ENCODE results near the gene TFPI2. TPM values are rescaled to one million over a fixed set of nuclear protein-coding genes. Genes with fewer than 3 reads are reported as not detected.
"Not testable (repeated sequence)": the region's sequence is repeated elsewhere in the genome, so short reads cannot be mapped to it uniquely, and the experiment has no call there.

The TFPI2 gene
- total RNA-seq, 1 experiment from 2014 or later = 53.1 TPM

DNA sequence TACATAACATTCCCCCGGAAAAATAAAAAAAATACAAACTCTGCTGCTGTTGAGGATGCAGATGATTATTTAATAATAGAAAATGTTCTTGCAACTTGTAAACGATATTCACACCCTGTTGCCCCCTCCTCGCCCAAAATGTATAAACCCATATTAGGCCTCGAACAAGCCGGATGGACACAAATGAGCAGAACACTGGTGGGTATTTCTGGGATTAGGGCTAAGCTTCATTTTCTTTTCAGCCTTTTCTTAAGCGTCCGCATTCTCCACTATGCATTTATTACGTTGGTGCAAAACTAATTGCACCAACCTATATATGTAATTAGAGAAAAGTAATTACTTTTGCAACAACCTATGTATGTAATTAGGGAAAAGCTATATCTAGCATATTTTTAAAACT lies 30.6 kb upstream of the TFPI2 start:
- no peaks in the 10 kb centered on the region for H3F3A ChIP-seq (ENCODE audit: low read length, unreplicated experiment)
- peak overlapping the region; percentile 83 for H3K4me2 ChIP-seq (ENCODE audit: low read length)
- no peaks in the 10 kb centered on the region for H3K36me3 ChIP-seq (ENCODE audit: low read depth, low read length)
- peak overlapping the region; percentile 88 for H2AFZ ChIP-seq (ENCODE audit: low read length)
- no peaks in the 10 kb centered on the region for H3K27me3 ChIP-seq (ENCODE audit: low read length)
- H3K9ac ChIP-seq (ENCODE audit: low read length) = peak overlapping the region; percentile 73
- ChIA-PET POLR2A (ENCODE audit: unreplicated experiment) (interaction anchor here (0.5 to 1.0 kb wide), 2 partner anchors 261 to 353 kb away, joined by 3 to 12 read pairs; no protein-coding TSS in a partner anchor), CTCF (interaction anchor here (0.6 to 1.2 kb wide), 3 partner anchors 18 to 368 kb away, joined by 3 to 5 read pairs (median 3); no protein-coding TSS in a partner anchor)
- peak overlapping the region; percentile 68 for H3K27ac ChIP-seq (ENCODE audit: low read length)
- no peaks in the 10 kb centered on the region for H3K9me2 ChIP-seq (replicated peaks; ENCODE audit: low read length)
- H3K4me1 ChIP-seq (ENCODE audit: insufficient read depth, low read length) = no peaks in the 10 kb centered on the region
- no TSS peak for BruUV-seq (replicated peaks)
- H4K20me1 ChIP-seq (ENCODE audit: low read length) = no peaks in the 10 kb centered on the region
- ATAC-seq (no peak), DNase-seq (no peak)
- H3K9me3 ChIP-seq (ENCODE audit: low read length) = no peaks in the 10 kb centered on the region
- intact Hi-C loops (cut with micrococcal nuclease) = loop anchor here (5.0 kb wide), 1 partner anchor 36 kb away; no protein-coding TSS in a partner anchor
- H3K79me2 ChIP-seq (ENCODE audit: low read length) = 0 out of 2 replicates have a peak, but pooled peaks cover 6% of the 10 kb centered on the region
- TF ChIP-seq, protein P1, sequence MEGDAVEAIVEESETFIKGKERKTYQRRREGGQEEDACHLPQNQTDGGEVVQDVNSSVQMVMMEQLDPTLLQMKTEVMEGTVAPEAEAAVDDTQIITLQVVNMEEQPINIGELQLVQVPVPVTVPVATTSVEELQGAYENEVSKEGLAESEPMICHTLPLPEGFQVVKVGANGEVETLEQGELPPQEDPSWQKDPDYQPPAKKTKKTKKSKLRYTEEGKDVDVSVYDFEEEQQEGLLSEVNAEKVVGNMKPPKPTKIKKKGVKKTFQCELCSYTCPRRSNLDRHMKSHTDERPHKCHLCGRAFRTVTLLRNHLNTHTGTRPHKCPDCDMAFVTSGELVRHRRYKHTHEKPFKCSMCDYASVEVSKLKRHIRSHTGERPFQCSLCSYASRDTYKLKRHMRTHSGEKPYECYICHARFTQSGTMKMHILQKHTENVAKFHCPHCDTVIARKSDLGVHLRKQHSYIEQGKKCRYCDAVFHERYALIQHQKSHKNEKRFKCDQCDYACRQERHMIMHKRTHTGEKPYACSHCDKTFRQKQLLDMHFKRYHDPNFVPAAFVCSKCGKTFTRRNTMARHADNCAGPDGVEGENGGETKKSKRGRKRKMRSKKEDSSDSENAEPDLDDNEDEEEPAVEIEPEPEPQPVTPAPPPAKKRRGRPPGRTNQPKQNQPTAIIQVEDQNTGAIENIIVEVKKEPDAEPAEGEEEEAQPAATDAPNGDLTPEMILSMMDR (conservative IDR thresholded peaks at IDR 0.05; ENCODE audit: low read depth, low read length) = no peak
- TF ChIP-seq EZH2 (IDR thresholded peaks at IDR 0.05; ENCODE audit: low read length, unreplicated experiment) (no peak), EZH2phosphoT487 (IDR thresholded peaks at IDR 0.05; ENCODE audit: borderline replicate concordance, low read length) (no peak)
- peak overlapping the region; percentile 73 for H3K4me3 ChIP-seq (ENCODE audit: low read length)

DNA sequence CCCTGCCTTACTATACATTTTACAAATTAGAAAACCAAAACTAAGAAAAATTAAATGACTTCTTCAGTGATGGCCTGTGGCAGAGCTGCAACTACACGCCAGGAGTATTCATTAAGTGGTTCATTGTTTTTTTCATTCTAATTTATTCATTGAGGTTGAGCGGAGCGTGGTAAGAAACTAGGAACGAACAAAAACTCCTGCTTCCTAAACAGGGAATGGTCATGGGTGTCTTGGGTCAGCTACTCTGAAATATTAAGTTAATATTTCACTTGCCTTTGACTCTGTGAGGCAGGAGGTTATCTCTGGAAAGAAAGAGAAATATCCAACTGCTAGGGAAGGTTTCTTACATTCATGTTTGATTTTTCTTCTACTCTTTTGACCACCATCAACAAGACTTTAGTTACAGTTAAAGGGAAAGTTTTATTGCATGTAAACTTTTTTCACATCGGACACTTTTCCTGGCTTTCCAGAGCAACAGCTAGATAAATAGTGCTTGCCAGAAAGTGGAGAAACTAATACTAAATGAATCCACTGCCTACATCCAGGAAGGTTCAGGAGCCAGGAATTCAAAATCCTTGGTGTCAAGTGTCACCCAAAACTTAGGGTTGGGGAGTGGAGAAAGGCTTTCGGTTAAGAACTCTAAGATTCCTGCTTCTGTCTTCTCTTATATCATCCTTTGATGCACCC lies 30.1 kb upstream of the TFPI2 start:
- no peaks in the 10 kb centered on the region for H3K4me1 ChIP-seq (ENCODE audit: insufficient read depth, low read length)
- no peak for TF ChIP-seq EZH2 (IDR thresholded peaks at IDR 0.05; ENCODE audit: low read length, unreplicated experiment)
- no peak for TF ChIP-seq EZH2phosphoT487 (IDR thresholded peaks at IDR 0.05; ENCODE audit: borderline replicate concordance, low read length)
- TF ChIP-seq, protein P1 (conservative IDR thresholded peaks at IDR 0.05; ENCODE audit: low read depth, low read length) = no peak
- no peak for ATAC-seq
- 0 out of 2 replicates have a peak overlapping the region, but pooled peaks have one; percentile 83 for H3K4me2 ChIP-seq (ENCODE audit: low read length)
- peak overlapping the region; percentile 68; the same call in 1 of the 2 replicates for H3K27ac ChIP-seq (ENCODE audit: low read length)
- POLR2A ChIA-PET (ENCODE audit: unreplicated experiment) = interaction anchor here (0.5 to 1.0 kb wide), 2 partner anchors 261 to 354 kb away, joined by 3 to 12 read pairs; no protein-coding TSS in a partner anchor
- H3F3A ChIP-seq (ENCODE audit: low read length, unreplicated experiment) = no peaks in the 10 kb centered on the region
- no peaks in the 10 kb centered on the region for H3K27me3 ChIP-seq (ENCODE audit: low read length)
- intact Hi-C loops (cut with micrococcal nuclease) = loop anchor here (5.0 kb wide), 1 partner anchor 37 kb away; no protein-coding TSS in a partner anchor
- peak overlapping the region; percentile 88; the same call in 1 of the 2 replicates for H2AFZ ChIP-seq (ENCODE audit: low read length)
- H3K9me2 ChIP-seq (replicated peaks; ENCODE audit: low read length) = no peaks in the 10 kb centered on the region
- DNase-seq = no peak
- CTCF ChIA-PET = interaction anchor here (0.6 kb wide), 3 partner anchors 18 to 475 kb away, joined by 3 to 5 read pairs (median 5); no protein-coding TSS in a partner anchor
- no peaks in the 10 kb centered on the region for H3K36me3 ChIP-seq (ENCODE audit: low read depth, low read length)
- 0 out of 2 replicates have a peak, but pooled peaks cover 6% of the 10 kb centered on the region for H3K79me2 ChIP-seq (ENCODE audit: low read length)
- H3K9ac ChIP-seq (ENCODE audit: low read length) = no peak overlapping the region
- no peak overlapping the region for H3K4me3 ChIP-seq (ENCODE audit: low read length)
- H3K9me3 ChIP-seq (ENCODE audit: low read length) = no peaks in the 10 kb centered on the region
- no peaks in the 10 kb centered on the region for H4K20me1 ChIP-seq (ENCODE audit: low read length)
- no TSS peak for BruUV-seq (replicated peaks)

DNA sequence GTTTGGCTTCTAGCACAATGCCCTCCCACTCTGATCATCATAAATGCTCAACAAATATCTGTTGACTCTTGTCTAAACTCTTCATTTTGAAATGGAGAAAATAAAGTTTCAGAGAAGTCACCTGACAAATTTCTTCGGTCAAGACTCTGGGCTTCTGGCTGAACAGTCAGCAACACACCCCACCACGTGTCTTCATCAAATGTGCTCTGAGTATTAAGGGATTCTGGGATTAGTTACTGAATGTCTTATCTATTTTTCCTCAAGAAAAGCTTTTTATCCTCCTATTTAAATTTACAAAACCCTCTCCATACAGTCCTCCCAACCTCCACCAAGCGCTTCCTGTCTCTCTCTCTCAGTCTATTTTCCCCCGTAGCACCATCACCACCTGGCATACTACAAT lies 25.8 kb upstream of the TFPI2 start:
- H3K27ac ChIP-seq (ENCODE audit: low read length); H2AFZ ChIP-seq (ENCODE audit: low read length); H3F3A ChIP-seq (ENCODE audit: low read length, unreplicated experiment); H3K27me3 ChIP-seq (ENCODE audit: low read length); H3K9ac ChIP-seq (ENCODE audit: low read length); H3K9me3 ChIP-seq (ENCODE audit: low read length); H3K79me2 ChIP-seq (ENCODE audit: low read length); CTCF ChIA-PET; H3K4me2 ChIP-seq (ENCODE audit: low read length); DNase-seq; BruUV-seq (replicated peaks); H3K9me2 ChIP-seq (replicated peaks; ENCODE audit: low read length); intact Hi-C loops (cut with micrococcal nuclease); POLR2A ChIA-PET (ENCODE audit: unreplicated experiment); ATAC-seq; H4K20me1 ChIP-seq (ENCODE audit: low read length); H3K4me1 ChIP-seq (ENCODE audit: insufficient read depth, low read length); H3K4me3 ChIP-seq (ENCODE audit: low read length); H3K36me3 ChIP-seq (ENCODE audit: low read depth, low read length): not testable (repeated sequence)

DNA sequence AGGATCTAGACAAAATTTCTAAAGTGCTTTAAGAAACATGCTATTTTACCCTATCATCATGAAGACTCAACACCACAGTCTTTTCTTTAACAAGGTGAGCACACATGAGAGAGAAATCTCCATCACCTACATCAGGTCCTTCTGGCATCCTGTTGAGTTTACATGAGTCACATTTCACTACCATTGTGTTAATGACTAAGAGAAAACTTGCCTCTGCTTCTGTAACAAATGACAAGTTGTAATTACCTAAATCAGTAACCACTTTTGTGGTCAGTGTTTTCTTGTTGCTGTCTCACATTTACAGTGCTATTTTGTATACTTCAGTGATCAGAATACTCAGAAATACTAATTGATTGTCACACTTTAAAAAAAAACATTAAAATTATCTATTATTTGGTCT lies 25.3 kb upstream of the TFPI2 start:
- H3K4me3 ChIP-seq (ENCODE audit: low read length); BruUV-seq (replicated peaks); H2AFZ ChIP-seq (ENCODE audit: low read length); H4K20me1 ChIP-seq (ENCODE audit: low read length); DNase-seq; H3K9ac ChIP-seq (ENCODE audit: low read length); H3K27me3 ChIP-seq (ENCODE audit: low read length); H3K4me2 ChIP-seq (ENCODE audit: low read length); H3K9me2 ChIP-seq (replicated peaks; ENCODE audit: low read length); H3K79me2 ChIP-seq (ENCODE audit: low read length); H3K9me3 ChIP-seq (ENCODE audit: low read length); CTCF ChIA-PET; H3F3A ChIP-seq (ENCODE audit: low read length, unreplicated experiment); H3K27ac ChIP-seq (ENCODE audit: low read length); H3K36me3 ChIP-seq (ENCODE audit: low read depth, low read length); POLR2A ChIA-PET (ENCODE audit: unreplicated experiment); H3K4me1 ChIP-seq (ENCODE audit: insufficient read depth, low read length): not testable (repeated sequence)
- intact Hi-C loops (cut with micrococcal nuclease) = loop anchor here (2.0 kb wide), 1 partner anchor 89 kb away; the partner anchor contains the start of gene BET1
- peak; percentile 17; the same call in 1 of the 2 replicates for ATAC-seq

Measured in PC-3 (cell line).